Pons (tissue), 1 donor: ENCODE data around the gene FAR1.
"Not testable (repeated sequence)": the region's sequence is repeated elsewhere in the genome, so short reads cannot be mapped to it uniquely, and the experiment has no call there.

Experiments used
- DNase-seq: peaks from one replicate; pipeline ENCODE4 v3.0.0-alpha.2; 2016; ENCODE audit warnings: low spot score

The FAR1 gene, protein sequence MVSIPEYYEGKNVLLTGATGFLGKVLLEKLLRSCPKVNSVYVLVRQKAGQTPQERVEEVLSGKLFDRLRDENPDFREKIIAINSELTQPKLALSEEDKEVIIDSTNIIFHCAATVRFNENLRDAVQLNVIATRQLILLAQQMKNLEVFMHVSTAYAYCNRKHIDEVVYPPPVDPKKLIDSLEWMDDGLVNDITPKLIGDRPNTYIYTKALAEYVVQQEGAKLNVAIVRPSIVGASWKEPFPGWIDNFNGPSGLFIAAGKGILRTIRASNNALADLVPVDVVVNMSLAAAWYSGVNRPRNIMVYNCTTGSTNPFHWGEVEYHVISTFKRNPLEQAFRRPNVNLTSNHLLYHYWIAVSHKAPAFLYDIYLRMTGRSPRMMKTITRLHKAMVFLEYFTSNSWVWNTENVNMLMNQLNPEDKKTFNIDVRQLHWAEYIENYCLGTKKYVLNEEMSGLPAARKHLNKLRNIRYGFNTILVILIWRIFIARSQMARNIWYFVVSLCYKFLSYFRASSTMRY

DNA sequence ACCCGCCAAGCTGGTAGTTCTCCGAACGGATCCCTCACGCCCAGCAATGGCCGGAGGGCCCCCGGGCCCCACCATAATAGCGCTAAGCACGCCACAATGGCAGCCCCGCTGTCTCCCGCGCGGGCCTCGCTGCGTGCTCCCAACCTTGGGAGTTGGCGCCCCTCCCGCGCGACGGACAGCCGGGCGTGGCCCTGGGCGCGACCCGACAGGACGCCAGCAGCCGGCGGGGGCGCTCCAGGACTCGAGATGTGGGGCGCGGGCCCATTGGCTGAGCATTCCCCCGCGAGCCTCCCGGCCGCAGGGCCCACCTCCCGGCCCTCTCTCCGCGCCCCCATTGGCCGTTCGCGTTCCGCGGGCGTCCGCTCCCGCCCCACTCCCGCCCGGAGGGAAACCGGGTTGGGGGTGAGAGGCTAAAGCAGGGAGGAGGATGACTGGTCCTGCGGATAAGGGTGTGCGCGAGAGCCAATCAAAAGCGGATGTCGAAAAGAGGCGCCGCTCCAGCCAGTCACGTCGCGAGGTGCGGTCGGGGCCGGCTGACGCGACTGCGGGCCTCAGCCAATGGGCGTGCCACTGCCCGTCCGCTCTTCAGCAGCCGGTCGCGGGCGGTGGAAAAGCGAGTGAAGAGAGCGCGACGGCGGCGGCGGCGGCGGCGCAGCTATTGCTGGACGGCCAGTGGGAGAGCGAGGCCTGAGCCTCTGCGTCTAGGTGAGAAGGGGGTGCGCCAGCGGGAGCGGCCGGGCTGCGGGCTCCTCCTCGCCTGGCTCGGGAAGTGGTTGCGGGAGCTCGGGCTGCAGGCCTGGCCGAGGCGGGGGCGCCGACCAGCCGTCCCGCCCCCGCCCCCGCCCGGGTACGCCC is at the start of gene FAR1:
FAR1 (plus strand) TSS at position 567 of the 855 bp plus-strand sequence. CDS start 26,098 bp downstream, outside the sequence.
- DNase-seq, result peak; percentile 99

DNA sequence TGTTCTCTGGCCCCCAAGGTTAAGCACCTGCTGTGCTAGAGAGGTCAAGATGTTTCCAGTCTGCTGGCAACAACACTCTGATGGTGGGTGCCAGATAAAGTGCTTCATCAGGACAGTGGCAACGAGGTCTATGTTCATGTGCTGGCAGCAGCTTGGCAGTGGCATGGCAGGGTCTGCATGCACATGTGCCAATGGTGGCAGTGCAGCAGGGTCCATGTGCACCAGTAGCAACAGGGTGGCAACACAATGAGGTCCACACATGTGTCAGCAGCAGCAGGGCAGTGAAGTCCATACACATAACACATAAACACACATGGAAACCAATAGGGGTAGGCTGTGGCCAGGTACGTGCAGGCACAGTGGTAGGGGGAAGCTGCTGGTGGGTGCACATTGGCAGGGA is 48.4 kb upstream of the FAR1 start:
- DNase-seq, result no peak

DNA sequence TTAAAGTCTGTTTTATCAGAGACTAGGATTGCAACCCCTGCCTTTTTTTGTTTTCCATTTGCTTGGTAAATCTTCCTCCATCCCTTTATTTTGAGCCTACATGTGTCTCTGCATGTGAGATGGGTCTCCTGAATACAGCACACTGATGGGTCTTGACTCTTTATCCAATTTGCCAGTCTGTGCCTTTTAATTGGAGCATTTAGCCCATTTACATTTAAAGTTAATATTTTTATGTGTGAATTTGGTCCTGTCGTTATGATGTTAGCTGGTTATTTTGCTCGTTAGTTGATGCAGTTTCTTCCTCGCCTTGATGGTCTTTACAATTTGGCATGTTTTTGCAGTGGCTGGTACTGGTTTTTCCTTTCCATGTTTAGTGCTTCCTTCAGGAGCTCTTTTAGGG is 41.6 kb upstream of the FAR1 start:
- not testable (repeated sequence) for DNase-seq

DNA sequence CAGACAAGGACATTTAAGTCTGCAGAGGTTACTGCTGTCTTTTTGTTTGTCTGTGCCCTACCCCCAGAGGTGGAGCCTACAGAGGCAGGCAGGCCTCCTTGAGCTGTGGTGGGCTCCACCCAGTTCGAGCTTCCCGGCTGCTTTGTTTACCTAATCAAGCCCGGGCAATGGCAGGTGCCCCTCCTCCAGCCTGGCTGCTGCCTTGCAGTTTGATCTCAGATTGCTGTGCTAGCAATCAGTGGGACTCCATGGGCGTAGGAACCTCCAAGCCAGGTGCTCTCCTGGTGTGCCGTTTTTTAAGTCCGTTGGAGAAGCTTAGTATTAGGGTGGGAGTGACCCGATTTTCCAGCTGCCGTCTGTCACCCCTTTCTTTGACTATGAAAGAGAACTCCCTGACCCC is 39.8 kb upstream of the FAR1 start:
- DNase-seq, result not testable (repeated sequence)

DNA sequence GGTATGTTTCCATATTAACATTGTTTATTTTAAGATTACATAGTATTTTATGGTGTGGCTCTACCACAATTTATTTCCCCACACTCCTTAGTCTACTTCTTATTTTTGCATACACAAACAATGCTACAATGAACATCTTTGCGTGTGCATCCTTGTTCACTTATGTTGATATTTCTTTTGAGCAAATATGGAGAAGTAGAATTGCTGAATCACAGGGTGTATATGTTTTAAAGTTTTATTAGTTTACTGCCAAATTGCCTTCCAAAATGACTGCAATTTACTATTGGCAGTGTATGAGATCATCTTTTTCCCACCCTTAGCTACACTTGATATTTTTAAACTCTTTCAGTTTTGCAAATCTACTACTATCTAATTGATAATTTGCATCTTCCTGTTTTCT is 38.7 kb upstream of the FAR1 start:
- DNase-seq, result no peak

DNA sequence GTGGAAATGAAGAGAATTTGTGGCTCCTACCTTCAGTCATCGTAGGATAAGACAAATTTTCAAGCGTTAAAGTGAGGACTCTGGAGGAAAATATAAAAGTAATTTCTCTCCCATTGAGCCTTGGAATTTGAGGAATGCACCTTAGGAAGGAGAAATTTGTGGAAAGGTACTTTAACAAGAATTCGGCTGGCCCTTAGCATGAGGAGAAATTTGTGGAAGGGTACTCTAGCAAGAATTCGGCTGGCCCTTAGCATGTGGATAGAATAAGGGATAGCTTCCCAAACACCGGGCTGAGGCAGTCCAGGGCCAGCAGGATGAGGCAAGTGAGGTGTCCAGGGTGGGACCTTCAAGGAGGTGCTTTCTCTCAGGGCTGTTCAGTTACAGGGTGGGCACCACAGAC is 33.2 kb upstream of the FAR1 start:
- DNase-seq, result no peak

DNA sequence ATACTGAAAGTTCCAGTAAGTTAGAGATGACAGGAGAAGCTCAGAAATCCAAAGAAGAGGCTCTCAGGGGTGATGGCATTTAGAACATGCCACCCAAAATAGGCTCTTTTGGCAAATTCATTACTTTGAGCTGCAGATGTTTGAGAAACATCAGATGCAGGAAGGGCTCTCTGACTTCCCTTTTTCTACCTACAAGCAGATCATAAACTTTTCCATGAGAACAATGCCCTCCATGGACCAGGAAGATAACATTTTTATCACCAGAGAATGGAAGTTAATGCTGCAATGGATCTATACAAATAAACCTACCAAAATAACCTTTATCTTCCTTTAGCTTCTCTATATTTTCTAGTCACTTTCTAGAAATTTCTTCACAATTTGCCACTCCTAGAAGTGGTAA is 32.7 kb upstream of the FAR1 start:
- no peak for DNase-seq

DNA sequence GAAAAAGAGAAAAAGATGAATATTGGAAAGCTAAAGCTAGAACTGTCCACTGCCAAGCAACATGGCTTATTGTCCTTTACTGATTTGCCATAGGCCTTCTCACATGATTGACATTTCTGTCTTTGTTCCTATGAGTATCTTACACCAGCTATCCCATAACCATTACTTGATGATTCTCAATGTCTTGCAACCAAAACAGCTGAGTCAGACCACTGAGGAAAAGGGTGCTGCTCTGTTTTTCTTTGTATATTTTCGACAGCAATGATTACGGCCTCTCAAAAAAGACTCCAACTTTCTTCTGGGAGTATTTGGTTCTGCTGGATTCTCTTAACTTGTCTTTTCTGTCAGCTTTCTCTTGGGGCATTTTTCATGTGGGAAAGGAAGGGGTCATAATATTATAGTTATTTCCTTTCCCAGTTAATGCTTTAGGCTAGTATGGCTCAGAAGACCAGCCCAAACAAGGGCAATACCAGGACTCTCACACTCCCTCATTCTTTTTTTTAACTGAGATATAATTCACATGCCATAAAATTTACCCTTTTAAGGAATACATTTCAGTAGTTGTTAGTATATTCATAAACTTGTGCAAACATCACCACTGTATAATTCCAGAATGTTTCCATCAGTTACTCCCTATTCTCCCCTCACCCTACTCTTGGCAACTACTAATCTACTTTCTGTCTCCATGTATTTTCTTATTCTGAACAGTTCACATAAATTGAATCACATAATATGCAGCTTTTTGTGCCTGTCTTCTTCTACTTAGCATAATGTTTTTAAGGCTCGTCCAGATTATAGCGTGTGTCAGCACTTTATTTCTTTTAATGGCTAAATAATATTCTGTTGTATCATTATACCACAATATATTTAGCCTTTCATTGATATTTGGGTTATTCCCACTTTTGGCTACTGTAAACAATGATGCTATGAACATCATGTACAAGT is 31.1 kb upstream of the FAR1 start:
- no peak for DNase-seq

DNA sequence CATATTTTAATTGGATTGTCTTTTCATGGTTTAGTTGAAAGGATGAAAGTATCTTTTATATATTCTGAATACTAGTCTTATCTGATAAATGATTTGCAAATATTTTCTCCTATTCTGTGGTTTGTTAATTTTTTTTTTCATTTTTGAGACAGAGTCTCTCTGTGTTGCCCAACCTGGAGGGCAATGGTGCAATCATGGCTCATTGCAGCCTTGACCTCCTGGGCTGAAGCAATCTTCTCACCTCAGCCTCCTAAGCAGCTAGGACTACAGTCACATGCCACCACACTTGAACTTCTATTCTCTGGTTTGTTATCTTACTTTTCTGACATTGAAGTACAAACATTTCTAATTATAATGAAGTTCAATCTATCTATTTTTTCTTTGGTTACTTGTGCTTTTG is 30.0 kb upstream of the FAR1 start:
- no peak for DNase-seq

DNA sequence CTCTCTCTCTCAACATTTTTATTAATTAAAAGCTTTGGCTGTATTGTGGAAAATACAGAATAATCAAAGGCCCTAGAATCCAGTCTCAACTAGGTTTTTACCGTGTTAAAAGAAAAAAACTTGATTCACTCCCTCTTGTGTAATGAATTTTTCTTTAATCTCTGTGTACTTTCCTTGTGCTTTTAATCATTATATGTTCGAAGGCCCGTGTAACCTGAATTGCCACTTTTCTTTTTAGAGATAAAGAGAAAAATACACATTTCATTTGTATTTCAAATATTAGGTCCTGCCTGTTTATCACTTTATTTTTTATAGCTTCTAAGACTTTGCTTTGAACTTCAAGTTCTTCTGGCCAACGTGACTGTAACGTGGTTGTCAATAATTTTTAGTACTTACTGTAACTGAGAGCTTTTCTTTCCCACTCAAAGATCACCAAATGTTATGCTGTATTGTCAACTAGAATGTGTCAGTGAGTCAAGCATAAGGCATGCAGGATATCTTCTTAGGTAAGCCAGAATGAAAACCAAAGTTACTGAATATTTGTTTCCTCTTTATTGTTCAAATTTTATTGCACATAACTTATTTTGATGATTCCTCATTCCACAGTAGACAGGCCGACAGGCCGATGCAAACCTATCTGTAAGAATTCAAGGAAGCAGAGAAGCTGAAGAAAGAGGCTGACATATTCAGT is 23.3 kb upstream of the FAR1 start:
- no peak for DNase-seq

DNA sequence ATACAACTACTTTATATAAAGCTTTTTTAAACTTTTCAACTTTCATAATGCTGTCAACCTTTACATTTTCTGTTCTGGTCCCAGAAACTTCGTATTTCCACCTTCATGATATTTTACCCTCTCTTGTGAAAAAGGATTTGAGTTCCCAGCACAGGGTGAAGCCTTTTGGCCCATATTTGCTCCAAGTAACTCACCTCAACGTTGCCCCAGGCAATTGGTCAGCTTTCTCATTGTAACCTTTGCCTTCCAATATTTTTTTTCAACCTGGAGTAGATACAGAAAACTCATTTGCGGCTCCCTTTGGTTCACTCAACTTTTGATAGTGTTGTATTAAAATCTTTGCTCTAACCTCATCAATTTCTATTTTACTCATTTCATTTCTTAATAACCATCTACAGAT is 21.1 kb upstream of the FAR1 start:
- DNase-seq, result no peak

DNA sequence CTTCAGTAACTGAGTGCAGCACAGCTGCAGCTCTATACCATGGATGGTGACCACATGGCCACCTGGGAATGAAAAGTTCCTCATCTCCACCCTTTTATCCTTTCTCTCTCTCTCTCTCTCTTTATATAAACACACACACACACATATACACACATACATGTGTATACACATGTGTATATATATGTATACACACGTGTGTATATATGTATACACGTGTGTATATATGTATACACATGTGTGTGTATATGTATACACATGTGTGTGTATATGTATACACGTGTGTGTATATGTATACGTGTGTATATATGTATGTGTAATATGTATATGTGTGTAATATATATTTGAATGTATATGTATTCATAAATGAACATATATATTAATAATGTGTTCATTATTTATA is 18.8 kb upstream of the FAR1 start:
- DNase-seq, result no peak

DNA sequence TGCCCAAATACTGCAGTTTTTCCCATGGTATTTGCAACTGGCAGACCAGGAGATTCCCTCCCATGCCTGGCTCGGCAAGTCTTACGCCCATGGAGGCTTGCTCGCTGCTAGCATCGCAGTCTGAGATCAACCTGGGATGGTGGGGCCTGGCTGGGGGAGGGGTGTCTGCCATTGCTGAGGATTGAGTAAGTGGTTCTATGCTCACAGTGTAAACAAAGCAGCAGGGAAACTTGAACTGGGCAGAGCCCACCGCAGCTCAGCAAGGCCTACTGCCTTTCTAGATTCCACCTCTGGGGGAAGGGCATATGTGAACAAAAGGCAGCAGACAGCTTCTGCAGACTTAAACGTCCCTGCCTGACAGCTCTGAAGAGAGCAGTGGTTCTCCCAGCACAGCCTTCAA is 17.0 kb upstream of the FAR1 start:
- not testable (repeated sequence) for DNase-seq

DNA sequence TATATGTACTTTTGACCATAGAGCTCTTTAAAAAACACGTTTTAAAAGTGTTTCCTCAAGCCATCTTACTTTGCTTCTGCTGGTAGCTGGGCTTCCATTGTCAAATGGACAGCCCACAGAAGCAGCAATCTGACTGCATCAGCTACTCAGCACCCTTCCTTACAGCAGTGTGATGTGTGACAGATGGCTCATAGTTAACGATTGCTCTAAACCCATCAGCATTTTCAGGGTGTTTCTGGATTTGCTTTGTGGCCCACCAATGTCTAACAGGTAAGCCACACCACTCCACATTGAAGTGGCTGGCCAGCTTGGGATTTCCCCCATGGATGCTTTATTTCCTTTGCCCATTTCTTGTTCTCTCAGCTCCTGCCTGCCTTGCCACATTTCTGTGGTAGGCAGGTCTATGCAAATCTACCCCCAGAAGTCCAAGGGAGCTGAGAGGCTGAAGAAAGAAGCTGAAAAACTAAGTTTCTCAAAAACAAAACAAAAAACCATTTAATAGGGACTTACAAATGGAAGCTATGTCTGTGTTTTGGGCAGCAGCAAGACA is 7.3 kb upstream of the FAR1 start:
- DNase-seq, result no peak

DNA sequence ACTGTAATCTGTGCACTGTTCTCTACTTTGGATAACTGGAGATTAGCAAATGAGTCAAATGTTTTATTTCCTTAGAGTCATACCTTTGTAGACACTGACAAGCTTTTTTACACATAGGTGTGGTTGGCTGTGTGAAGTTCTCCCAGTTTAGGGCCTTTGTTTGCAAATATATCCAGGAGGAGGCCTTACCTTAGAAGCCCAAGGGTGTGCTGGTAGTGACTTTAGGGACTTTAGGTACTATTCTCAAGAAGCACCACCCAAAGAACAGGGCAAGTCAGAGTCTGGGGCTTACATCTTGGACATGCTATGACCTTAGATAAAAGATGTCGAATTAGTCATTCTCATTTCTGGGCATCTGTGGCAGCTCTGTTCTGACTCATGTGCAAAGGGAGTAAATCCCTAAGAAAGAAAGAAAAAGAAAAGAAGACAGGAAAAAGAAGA is 4.8 kb upstream of the FAR1 start:
- no peak for DNase-seq

DNA sequence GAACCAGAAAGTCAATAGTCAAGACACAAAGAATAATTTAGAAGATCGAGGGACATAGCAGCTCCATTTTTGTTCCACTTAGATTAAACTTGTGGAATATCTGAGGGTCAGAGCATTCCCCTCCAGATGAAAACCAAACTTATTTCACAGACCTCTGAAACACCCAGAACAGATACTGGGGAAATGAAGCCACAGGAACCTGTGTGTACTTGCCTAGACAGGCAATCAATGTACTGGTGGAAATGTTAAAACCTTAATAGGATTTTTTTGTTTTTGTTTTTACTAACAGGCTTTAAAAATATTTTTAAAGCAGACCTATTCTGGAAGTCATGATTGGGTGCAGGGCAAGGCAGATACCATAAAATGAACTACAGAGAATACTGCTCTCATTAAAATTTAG is 4.1 kb upstream of the FAR1 start:
- DNase-seq, result no peak

DNA sequence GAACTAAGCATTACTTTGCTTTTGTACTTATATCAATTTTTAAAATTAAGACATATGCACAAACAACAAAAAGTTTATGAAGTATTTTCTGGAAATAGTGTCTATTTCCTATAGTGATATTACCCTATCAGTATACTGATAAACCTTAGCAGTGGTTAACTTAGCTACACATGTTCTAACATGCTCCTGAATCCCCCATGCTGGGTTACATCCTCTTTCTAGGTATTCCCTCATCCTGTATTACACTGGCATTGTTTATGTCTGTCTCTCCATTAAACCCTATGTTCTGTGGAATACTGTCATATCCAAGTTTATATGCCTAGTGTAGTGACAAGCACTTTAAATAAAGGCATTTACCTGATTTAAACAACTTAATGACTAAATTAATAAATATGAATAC is 1.8 kb upstream of the FAR1 start:
- no peak for DNase-seq

DNA sequence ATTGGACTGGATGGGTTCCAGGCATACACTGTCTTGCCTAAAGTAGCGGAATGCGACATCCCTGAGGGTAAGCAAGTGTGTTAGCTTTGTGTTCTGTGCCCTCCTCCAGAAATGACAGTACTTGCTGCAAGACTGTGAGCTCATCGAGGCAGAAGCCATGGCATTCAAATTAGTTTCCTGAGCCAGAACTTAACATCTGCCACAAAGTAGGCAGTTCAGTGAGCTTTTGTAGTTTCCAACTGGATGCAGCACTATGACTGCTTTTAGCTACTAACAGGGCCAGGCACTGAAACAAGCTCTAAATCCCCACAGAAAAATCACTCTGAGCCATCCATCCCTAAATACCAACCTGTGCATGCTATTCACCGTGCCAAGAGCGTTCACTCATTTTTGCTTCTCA is 1.2 kb upstream of the FAR1 start:
- peak; percentile 46 for DNase-seq

DNA sequence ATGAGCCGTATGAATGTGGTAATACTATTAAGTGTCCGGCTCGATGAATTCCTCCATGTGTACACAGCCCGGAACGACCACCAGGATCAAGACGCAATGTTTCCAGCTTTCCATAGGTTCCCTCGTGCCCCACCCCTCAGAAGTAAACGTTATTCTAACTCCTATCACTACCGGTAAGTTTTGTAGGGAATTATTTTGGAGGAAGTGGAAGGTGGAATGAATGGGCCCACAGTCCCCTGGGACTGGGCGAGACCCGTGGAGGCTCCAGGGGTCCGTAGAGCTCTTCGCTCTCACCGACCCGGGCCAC is 720 bp upstream of the FAR1 start:
- DNase-seq, result no peak

DNA sequence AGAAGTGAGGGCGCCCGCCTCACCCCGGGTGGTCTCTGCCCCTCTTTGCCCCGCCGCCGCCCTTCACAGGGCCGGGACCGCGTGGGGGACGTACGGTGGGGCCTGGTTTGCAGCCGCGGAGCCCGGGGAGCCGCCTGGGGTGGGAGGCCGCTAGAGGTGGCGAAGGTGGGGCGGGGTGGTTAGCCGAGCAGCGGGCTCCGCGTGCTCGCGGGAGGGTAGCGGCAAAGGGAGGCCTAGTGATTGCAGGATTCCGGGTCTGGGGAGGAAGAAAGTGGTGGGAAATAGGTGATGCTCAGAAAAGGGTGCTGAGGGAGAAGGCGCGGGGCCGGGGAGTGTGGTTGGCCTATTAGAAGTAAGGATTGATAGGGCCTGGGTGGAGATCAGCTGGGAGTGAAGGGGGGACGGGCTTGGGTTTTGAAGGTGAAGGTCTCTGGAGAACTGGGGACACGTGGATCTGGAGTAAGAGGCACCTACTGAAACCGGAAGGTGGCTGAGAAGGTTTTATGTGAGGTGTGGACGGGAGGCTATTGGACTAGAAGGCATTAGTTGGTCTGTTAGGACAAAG is 571 bp downstream of the FAR1 start:
- DNase-seq, result peak; percentile 36
